ENCODE measurements around the gene TACC2. TPM values are rescaled to one million over a fixed set of nuclear protein-coding genes. Genes with fewer than 3 reads are reported as not detected.
A peak's percentile ranks its signal among the peaks of the same experiment; 100 is the strongest.

TACC2 gene
- total RNA-seq, 1 experiment from 2014 or later = 15.8 TPM

- H3K9me2 ChIP-seq (ENCODE audit: insufficient read depth) = no peaks in the 10 kb centered on the region
These were observed 53.9 kb downstream of the TACC2 start for GRCh38 chr10:122042836-122043235.

GRCh38 chr10:122044045-122044661 lies 55.2 kb downstream of the TACC2 start:
- Histone ChIP-seq H2AFZ (no peak overlapping the region), H4K20me1 (ENCODE audit: insufficient read depth) (no peaks in the 10 kb centered on the region), H3K27me3 (ENCODE audit: insufficient read depth, low read depth) (no peaks in the 10 kb centered on the region), H3K36me3 (ENCODE audit: low read depth) (no peaks in the 10 kb centered on the region), H3K4me1 (replicated peaks; ENCODE audit: insufficient read depth) (peaks cover 8% of the 10 kb centered on the region), H3K9me3 (ENCODE audit: insufficient read depth, low read depth) (no peaks in the 10 kb centered on the region), H3K4me3 (no peak overlapping the region), H3K9me2 (ENCODE audit: insufficient read depth) (no peaks in the 10 kb centered on the region), H3K79me2 (ENCODE audit: low read depth) (no peaks in the 10 kb centered on the region), H3F3A (ENCODE audit: insufficient read depth, low read depth) (no peaks in the 10 kb centered on the region), H3K27ac (no peak overlapping the region), H3K4me2 (peak overlapping the region; percentile 44)
- DNase-seq = peak; percentile 15 to 48
- no peak for TF ChIP-seq CTCF (conservative IDR thresholded peaks at IDR 0.05)
- no peak for TF ChIP-seq EZH2 (IDR thresholded peaks at IDR 0.05; ENCODE audit: low read depth)
- BruUV-seq (replicated peaks) = no TSS peak
- CTCF ChIA-PET = interaction anchor here (0.6 kb wide), 2 partner anchors 10 to 15 kb away, joined by 3 to 7 read pairs; no protein-coding TSS in a partner anchor
- intact Hi-C loops (cut with micrococcal nuclease; ENCODE audit: unreplicated experiment) = no loop called here
- POLR2A ChIA-PET (ENCODE audit: unreplicated experiment) = no interaction called here

More at GRCh38 chr10:122042836-122043235, 53.9 kb downstream of the TACC2 start:
- no peak for DNase-seq
- Histone ChIP-seq H4K20me1 (ENCODE audit: insufficient read depth) (no peaks in the 10 kb centered on the region), H3K4me1 (replicated peaks; ENCODE audit: insufficient read depth) (peaks cover 8% of the 10 kb centered on the region), H3F3A (ENCODE audit: insufficient read depth, low read depth) (no peaks in the 10 kb centered on the region), H3K36me3 (ENCODE audit: low read depth) (no peaks in the 10 kb centered on the region), H3K4me3 (no peak overlapping the region), H2AFZ (no peak overlapping the region), H3K4me2 (no peak overlapping the region), H3K9me3 (ENCODE audit: insufficient read depth, low read depth) (no peaks in the 10 kb centered on the region), H3K79me2 (ENCODE audit: low read depth) (no peaks in the 10 kb centered on the region), H3K27ac (no peak overlapping the region), H3K27me3 (ENCODE audit: insufficient read depth, low read depth) (no peaks in the 10 kb centered on the region)
- ChIA-PET CTCF (no interaction called here), POLR2A (ENCODE audit: unreplicated experiment) (interaction anchor here (0.6 kb wide), 1 partner anchor 44 kb away, joined by 3 read pairs; no protein-coding TSS in a partner anchor)
- BruUV-seq (replicated peaks) = no TSS peak
- intact Hi-C loops (cut with micrococcal nuclease; ENCODE audit: unreplicated experiment) = no loop called here
- no peak for TF ChIP-seq CTCF (conservative IDR thresholded peaks at IDR 0.05)
- TF ChIP-seq EZH2 (IDR thresholded peaks at IDR 0.05; ENCODE audit: low read depth) = no peak

GRCh38 chr10:122044713-122045112 lies 55.8 kb downstream of the TACC2 start:
- peaks cover 8% of the 10 kb centered on the region for H3K4me1 ChIP-seq (replicated peaks; ENCODE audit: insufficient read depth)

More at GRCh38 chr10:122044713-122045112, 55.8 kb downstream of the TACC2 start:
- no TSS peak for BruUV-seq (replicated peaks)
- H3K9me2 ChIP-seq (ENCODE audit: insufficient read depth) = no peaks in the 10 kb centered on the region
- H3F3A ChIP-seq (ENCODE audit: insufficient read depth, low read depth) = no peaks in the 10 kb centered on the region
- intact Hi-C loops (cut with micrococcal nuclease; ENCODE audit: unreplicated experiment) = no loop called here
- H3K4me3 ChIP-seq = no peak overlapping the region
- H3K27ac ChIP-seq = no peak overlapping the region
- ChIA-PET POLR2A (ENCODE audit: unreplicated experiment) (no interaction called here), CTCF (interaction anchor here (0.6 kb wide), 1 partner anchor 10 kb away, joined by 3 read pairs; no protein-coding TSS in a partner anchor)
- H2AFZ ChIP-seq = no peak overlapping the region
- no peaks in the 10 kb centered on the region for H3K36me3 ChIP-seq (ENCODE audit: low read depth)
- H4K20me1 ChIP-seq (ENCODE audit: insufficient read depth) = no peaks in the 10 kb centered on the region
- peak overlapping the region; percentile 44; the same call in 1 of the 2 replicates for H3K4me2 ChIP-seq
- H3K79me2 ChIP-seq (ENCODE audit: low read depth) = no peaks in the 10 kb centered on the region
- H3K9me3 ChIP-seq (ENCODE audit: insufficient read depth, low read depth) = no peaks in the 10 kb centered on the region
- TF ChIP-seq EZH2 (IDR thresholded peaks at IDR 0.05; ENCODE audit: low read depth) (no peak), CTCF (conservative IDR thresholded peaks at IDR 0.05) (no peak)
- DNase-seq = no peak
- no peaks in the 10 kb centered on the region for H3K27me3 ChIP-seq (ENCODE audit: insufficient read depth, low read depth)
